GM21528 (cell line): ENCODE data around the gene GC.
"Not testable (repeated sequence)": the region's sequence is repeated elsewhere in the genome, so short reads cannot be mapped to it uniquely, and the experiment has no call there.

Source experiments
- ATAC-seq: cut with Tn5 transposase; IDR thresholded peaks from one replicate; pipeline ENCODE4 v1.9.1; 2021; ENCODE audit warnings: mild to moderate bottlenecking, moderate library complexity; ENCODE audit not compliant: unreplicated experiment, low FRiP score

The GC gene

DNA sequence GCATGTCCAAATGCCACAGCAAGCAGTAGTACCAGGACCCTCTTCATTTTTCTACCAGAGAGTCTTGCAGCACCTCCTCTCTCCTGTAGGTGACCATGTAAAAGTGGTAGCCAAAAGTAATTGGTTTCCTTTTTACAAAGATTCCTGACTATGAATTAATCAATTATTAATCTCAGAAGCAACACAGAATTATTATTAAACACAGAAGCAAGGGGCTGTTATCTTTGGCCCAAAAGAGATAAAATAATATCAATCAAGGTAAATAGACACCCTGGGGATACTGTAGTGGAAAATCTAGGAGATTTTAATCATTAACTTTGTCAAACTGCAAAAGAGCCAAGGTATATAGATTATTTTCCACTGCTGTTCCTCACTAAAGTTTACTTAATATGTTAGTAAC, at the start of gene GC:
Gene GC (minus strand): TSS at position 108 of the 400 bp plus-strand sequence. CDS start 61 bp downstream, at position 47.
- ATAC-seq: no peak

DNA sequence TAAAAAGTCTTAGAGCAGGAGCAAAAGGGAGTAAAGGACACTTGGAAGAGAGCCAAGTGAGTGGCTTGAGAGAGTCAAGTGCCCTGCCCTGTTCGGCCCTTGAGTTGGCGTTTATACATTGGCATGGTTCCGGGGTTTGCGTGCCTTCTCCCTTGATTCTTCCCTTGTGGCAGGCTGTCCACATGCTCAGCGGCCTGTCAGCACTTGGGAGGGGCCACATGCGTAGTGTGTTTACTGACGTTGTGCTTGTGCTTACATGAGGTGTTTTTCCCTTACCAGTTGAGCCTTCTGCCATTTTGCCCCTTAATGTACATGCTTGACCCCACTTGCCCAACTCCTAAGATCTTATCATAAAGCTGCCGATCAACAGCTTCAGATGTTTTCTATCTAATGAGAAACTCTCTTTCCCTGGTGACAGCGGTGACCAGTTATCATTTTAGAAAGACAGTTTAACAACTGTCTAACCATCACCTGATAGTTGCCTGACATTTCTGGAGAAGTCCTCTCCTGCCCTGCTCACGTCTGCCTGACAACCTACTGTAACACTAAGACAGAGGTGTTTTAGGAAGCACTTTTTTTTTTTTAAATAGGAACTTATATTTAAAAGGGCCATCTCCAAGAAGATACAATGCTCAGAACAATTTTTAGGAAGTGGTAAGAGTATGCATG, 49.5 kb upstream of the GC start:
- no peak for ATAC-seq

GRCh38 chr4:71832049-71832448, 48.2 kb upstream of the GC start:
- ATAC-seq: no peak

- ATAC-seq: peak; percentile 73
Observed at GRCh38 chr4:71830497-71831190, 46.8 kb upstream of the GC start.

DNA sequence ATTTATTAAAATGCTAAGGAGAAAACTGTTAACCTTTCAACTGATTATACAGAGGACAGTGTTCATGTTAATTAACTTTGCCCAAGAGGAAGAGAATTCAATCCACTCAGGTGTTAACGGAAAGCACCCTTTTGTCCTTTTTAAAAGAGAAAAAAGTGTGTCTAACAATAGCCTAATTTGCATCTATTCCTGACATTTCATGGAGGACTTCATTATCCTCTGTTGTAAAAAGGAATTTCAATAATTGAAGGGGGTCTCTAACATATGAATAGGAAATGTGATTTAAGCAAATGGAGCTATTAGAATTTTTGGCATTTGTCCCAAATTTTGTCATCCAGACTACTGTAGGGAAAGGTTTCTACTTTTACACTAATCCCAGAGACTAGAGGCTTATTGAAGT, 44.6 kb upstream of the GC start:
- no peak for ATAC-seq

DNA sequence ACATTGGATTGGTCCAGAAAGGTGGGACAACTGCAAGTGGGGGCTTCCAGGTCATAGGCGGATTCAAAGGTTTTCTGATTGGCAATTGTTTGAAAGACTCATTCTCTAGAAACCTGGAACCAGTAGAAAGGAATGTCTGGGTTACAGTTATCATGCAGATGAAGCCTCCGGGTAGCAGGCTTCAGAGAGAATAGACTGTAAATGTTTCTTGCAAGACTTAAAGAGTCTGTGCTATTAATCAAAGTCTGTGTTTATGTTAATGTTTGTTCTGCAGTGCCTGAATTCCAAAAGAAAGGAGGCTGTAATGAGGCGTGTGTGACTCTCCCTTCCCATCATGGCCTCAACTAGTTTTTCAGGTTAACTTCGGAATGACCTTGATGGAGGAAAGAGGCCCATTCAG, 43.9 kb upstream of the GC start:
- ATAC-seq: no peak

DNA sequence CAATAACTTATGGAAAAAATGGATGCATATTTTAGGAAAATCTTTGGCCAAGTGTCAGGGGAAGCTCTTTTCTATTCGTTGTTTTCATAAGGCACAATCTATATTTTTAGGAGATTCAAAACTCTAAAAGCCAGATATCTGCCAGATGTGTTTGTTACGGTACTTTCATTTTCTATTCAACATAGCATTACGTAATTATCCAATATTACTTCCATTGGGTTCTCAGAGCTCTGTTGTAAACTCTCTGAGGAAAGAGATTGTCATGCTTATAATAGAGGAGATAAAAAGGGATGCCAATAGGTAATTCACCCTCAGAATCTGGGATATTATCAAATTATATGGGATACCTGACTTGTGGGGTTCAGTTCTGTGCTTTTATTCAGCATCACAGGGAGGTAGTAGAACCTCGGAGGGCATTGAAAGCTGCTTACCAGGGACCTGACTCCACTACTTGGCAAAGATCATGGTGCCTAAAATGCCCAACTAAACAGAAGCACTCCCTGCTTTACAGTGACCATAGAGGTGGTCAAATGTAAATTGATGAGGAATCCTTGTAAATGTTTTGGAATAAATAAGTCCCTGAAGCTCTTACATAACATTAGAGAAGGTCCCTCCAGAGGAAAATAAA, 32.9 kb upstream of the GC start:
- no peak for ATAC-seq

DNA sequence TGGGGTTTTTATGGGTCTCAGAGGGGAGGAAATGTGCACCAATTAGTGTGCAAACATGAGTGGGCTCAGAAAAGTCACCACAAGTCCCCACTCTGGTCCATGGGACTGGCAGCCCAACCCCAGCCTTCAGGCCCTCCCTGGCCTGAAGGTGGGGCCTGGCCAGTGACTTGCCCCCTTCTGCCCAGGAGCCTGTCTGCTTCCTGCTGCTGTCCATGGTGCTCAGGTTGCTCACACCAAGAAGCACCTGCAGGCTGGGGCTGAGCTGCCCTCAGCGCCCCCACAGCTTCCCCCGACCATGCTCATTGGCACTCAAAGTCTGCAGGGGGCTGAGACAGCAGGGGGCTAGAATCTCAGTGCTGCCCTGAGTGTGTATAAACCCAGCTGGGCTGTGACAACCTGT, 30.6 kb upstream of the GC start:
- ATAC-seq: no peak

DNA sequence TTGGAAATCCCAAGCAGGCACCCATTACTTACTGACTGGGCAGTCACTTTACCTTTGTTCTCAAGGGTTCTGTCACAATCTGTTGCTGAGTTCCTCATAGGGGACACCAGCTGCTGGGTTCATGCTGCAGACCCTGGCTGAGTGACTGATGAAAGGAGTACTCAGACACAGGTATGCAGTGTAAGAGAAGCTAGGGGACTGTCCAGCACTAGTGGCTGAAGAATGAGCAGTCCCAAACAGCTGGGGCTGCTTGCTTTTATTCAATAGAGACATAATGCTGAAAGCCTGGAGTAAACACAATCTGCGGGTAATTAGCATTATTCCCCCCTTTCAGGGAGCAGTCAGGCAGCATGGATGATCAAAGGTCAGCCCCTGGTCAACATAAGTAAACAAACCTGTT, 25.9 kb upstream of the GC start:
- not testable (repeated sequence) for ATAC-seq

- no peak for ATAC-seq
Observed at GRCh38 chr4:71807469-71807868, 23.6 kb upstream of the GC start.

- ATAC-seq: not testable (repeated sequence)
Observed at GRCh38 chr4:71805230-71805629, 21.4 kb upstream of the GC start.

DNA sequence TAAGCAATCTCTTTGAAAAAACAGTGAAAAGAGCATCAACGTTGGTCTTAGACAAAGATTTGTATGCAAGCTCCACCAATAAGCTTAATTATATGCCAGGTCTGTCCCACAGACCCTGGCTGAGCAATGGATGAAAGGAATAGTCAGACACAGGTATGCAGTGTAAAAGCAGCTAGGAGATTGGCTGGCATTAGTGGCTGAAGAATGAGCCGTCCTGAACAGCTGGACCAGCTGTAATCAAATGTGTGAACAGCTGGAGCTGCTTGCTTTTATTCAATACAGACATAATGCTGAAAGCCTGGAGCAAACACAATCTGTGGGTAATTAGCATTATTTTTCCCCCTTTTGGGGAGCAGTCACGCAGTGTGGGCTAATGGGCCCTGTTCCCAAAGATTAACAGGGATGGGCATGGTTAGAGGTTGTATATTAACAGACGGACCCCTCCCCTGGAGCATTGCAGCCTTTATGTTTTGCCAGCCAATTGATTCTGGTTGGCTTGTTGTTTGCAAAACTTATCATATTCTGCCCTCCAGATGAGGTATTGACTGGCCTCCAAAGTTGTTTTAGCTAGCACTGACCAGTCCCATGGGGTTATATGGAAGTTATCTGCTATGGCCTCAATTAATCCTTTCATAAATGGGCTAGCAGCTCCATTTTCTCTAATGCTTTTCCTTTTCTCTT, 20.3 kb upstream of the GC start:
- not testable (repeated sequence) for ATAC-seq

DNA sequence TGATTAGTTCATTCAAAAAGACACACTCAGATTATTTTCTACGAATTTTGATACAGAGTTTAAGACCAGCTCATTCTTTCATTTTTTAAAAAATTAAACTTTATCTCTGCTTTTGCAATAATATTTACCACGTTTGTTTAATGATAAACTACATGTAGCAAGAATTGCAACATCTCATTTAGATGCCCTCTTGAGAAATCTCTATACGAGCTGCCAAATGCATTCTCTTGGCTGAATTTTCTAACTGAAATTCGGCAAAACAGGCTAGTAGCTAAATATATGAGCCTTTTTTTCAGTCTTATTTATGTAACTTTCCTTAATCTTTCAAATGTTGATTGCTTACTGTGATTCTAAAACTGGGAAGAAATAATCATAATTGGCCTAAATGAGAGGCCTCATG, 2.1 kb upstream of the GC start:
- no peak for ATAC-seq

DNA sequence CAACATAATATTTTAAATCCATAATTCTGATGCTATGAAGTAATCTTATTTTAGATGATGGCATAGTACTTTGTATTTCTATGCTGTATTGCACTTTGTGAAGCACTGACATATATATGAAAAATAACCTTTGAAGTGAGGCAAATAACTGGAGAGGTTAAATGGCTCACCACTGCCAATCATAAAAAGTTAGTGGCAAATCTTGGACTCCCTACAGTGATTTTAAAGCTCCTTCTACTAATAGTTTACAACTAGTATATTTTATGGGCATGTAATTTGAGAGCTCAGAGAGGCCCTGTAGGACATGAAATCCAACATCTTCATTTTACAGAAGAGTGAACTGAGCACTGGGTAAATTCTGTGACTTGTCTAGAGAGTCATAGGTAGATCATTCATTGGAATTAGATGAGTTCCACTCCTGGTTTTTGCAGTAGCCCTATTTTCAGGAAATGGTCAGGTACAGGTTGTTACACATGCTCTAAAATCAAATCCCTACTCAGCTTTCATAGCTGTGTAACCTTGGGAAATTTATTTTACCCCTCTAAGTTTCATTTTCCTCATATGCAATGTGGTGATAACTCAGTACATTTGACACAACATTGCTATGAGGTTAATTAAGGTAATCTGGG, 804 bp upstream of the GC start:
- no peak for ATAC-seq

DNA sequence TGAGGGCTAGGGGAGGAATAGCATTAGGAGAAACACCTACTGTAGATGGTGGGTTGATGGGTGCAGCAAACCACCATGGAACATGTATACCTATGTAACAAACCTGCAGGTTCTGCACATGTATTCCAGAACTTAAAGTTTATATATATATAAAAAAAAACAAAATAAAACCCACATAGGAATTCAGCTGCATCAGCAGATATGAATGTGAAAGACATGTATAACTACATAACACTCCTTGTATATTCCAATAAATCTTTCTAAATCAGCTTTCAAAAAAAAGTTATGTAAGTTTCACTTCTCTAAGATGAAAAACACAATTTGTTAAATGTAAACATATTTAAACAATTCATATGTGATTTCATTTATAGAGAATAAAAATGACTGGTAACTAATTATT, 6.0 kb downstream of the GC start:
- ATAC-seq: no peak

DNA sequence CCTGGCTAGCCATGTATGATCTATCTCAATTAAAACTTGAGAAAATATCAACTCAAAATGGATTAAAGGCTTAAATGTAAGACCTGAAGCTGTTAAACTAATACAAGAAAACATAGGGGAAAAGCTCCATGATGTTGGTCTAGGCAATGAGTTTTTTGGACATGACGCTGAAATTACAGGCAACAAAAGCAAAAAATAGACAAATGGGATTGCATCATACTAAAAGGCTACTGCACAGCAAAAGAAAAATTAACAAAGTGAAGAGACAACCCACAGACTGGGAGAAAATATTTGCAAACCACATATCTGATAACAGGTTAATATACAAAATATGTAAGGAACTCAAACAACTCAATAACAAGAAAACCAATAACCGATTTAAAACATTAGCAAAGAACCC, 8.4 kb downstream of the GC start:
- ATAC-seq: no peak

DNA sequence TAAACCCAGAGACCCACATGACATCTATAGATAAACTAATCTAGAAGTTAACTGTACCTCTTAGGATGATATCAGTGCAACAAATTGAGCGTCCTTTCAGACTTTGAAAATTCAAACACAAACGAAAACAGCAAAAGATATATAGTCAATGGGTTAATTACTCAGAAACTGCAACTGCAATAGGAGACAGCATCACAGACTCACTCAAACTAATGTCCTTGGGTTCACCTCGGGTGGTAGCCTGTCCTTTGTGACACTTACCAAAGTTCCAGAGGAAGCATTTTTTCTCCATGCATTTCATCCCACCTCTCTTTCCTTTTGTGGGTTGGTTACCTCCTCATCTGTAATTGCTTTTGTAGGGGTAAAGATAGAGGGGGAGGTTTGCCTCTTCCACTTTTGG, 9.7 kb downstream of the GC start:
- no peak for ATAC-seq

DNA sequence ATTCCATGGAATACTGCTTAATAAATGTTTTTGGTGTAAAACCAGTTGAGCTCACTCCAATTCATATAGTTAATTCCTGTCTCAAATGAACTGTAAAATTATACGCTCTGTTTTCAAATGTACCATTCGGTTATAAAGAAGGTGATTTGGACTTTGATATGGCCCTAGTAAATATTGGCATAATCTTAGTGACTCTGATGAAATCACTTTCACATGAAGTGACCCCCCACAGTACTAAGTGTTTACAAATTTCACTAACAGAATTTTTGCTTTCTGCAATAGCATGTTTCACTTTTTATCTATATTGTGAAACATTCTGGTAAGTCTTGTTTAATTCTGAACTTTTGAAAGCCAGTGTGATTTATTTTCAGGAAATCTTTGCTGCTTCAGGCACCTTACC, 10.9 kb downstream of the GC start:
- ATAC-seq: no peak

- no peak for ATAC-seq
Observed at GRCh38 chr4:71772592-71772991, 11.3 kb downstream of the GC start.

DNA sequence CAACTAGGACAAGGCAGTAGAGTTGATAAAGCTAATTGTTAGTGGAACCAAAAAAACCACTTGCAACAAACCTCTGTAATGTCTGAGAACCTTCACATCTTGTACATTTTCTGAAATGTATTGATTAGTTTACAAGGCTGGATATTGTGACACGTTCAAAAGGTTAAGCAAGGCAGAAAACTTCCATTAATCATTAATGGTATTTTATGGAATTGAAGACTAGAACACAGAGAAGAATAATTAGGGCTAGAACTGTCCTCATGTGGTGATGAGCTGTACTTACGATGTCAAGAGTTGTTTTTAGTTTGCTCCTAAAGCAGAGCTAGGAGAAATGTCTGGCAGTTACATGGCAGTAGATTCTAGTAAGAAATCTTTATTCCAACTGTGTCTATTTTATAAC, 12.3 kb downstream of the GC start:
- ATAC-seq: no peak

DNA sequence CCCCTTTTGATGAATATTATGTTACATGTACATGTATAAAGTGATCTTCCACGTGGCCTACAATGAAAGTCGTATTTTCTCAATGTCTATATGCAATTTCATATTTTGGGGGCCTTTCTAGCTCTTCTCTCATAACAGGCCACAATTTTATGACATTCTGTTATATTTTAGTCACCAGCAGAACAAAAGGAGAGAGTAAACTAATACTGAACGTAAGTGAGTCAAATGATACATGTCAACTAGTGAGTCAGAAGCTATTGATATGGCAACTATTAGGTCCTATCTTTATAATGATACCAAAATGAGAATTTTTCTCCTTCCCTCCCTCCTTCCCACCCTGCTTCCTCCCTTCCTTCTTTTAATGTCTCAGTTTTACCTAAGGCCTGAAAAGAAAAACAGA, 14.4 kb downstream of the GC start:
- ATAC-seq: no peak
